ENCODE data around the gene LIN7B. TPM values are rescaled to one million over a fixed set of nuclear protein-coding genes. Genes with fewer than 3 reads are reported as not detected.

Gene LIN7B
- total and polyA plus RNA-seq, 2 of the 13 experiments (the other 11 are each of a cell fraction or from before 2014, with no cell fraction given) = 5.3 to 7.6 TPM

- no peak for TF ChIP-seq EZH2 (conservative IDR thresholded peaks at IDR 0.05; ENCODE audit: low read depth, low read length)
- no peak for TF ChIP-seq RFX3 (CRISPR knock-in tag; IDR thresholded peaks at IDR 0.05)
- 0 out of 2 replicates have a peak, but pooled peaks have one; percentile 35 for TF ChIP-seq HMGXB3 (CRISPR knock-in tag; IDR thresholded peaks at IDR 0.05; ENCODE audit: borderline replicate concordance)
- no peak; the same call in 1 of the 2 replicates for TF ChIP-seq FOXA3 (CRISPR knock-in tag; IDR thresholded peaks at IDR 0.05)
- no peak for TF ChIP-seq ZNF282 (IDR thresholded peaks at IDR 0.05; ENCODE audit: partially characterized antibody)
- no peak for TF ChIP-seq CBX2 (IDR thresholded peaks at IDR 0.05; ENCODE audit: low read depth, low read length)
- TF ChIP-seq CBX2 (CRISPR knock-in tag; IDR thresholded peaks at IDR 0.05; ENCODE audit: low read depth) = no peak
- no peak for TF ChIP-seq ZBTB44 (CRISPR knock-in tag; IDR thresholded peaks at IDR 0.05)
- no peak for TF ChIP-seq SNAPC5 (CRISPR knock-in tag; IDR thresholded peaks at IDR 0.05; ENCODE audit: borderline replicate concordance)
- TF ChIP-seq ZNF687 (CRISPR knock-in tag; IDR thresholded peaks at IDR 0.05) = peak; percentile 89
- no peak for TF ChIP-seq KLF12 (CRISPR knock-in tag; IDR thresholded peaks at IDR 0.05; ENCODE audit: borderline replicate concordance)
- peak; percentile 92 for TF ChIP-seq KDM2A (CRISPR knock-in tag; IDR thresholded peaks at IDR 0.05; ENCODE audit: borderline replicate concordance, low read depth)
- no peak; the same call in 1 of the 2 replicates for TF ChIP-seq ZNF567 (CRISPR knock-in tag; IDR thresholded peaks at IDR 0.05; ENCODE audit: borderline replicate concordance)
- no peak; the same call in 1 of the 2 replicates for TF ChIP-seq MEIS1 (CRISPR knock-in tag; IDR thresholded peaks at IDR 0.05; ENCODE audit: borderline replicate concordance)
- no peak for TF ChIP-seq ZNF589 (CRISPR knock-in tag; conservative IDR thresholded peaks at IDR 0.05)
- TF ChIP-seq REPIN1 (CRISPR knock-in tag; IDR thresholded peaks at IDR 0.05; ENCODE audit: borderline replicate concordance, low read depth) = peak; percentile 64
- peak; percentile 72; the same call in 1 of the 2 replicates for TF ChIP-seq ZNF501 (CRISPR knock-in tag; IDR thresholded peaks at IDR 0.05)
- no peak for TF ChIP-seq ZNF558 (CRISPR knock-in tag; IDR thresholded peaks at IDR 0.05; ENCODE audit: borderline replicate concordance)
- TF ChIP-seq ZFP1 (CRISPR knock-in tag; IDR thresholded peaks at IDR 0.05) = no peak
These were observed 4.6 kb downstream of the LIN7B start, which contains the start of gene C19orf73 (continued) for GRCh38 chr19:49118565-49119410.

Data from HepG2 (cell line).